ENCODE results near the gene TSEN15. TPM values are rescaled to one million over a fixed set of nuclear protein-coding genes. Genes with fewer than 3 reads are reported as not detected.

The TSEN15 gene
- total RNA-seq, result 10 to 100 TPM; 17.1 to 23.1 TPM

DNA sequence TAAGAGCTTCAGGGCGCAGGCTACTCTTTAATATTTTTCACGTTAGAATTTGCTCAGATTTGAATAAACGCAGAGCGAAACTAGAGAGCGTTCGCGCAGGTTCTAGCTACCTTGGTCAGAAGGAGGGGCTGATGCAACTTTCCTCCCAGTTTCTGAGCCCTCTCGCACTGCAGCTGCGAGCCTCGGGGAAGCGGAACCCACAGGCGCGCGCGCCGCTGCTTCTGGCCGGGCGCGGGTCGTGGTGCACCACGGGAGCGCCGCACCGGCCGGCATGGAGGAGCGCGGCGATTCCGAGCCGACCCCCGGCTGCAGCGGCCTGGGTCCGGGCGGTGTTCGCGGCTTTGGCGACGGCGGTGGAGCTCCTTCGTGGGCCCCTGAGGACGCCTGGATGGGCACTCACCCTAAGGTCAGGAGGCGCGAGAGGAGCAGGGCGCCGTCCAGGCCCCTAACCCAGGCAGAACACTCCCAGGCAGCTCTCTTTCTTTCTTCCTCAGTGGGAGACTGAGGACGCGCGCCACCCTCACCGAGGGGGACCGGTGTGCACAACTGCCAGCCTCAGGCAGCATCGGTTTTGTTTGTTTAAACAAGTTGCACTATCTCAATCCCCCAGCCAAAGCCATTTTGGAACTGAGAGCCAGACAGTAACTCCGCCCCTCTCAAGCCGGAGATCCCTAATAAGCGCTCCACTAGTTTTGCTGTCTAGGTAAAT, at the start of gene TSEN15:
Gene TSEN15 (plus strand): TSS at position 246 of the 709 bp plus-strand sequence. CDS start 26 bp downstream, at position 272.
- Histone ChIP-seq H3K36me3 (replicated peaks in 1 of 2; ENCODE audit: insufficient read depth in 1 of 2, low read depth in 2 of 2) (no peaks in the 10 kb centered on the region), H3K27me3 (no peaks in the 10 kb centered on the region), H3K4me3 (peak within 1 kb of the TSS; percentile 79 to 84), H3K4me1 (peaks cover 22% of the 10 kb centered on the region), H3K27ac (peak within 1 kb of the TSS; percentile 67 to 91 (median 82)), H3K9me3 (no peaks in the 10 kb centered on the region)
- TF ChIP-seq, protein P1, sequence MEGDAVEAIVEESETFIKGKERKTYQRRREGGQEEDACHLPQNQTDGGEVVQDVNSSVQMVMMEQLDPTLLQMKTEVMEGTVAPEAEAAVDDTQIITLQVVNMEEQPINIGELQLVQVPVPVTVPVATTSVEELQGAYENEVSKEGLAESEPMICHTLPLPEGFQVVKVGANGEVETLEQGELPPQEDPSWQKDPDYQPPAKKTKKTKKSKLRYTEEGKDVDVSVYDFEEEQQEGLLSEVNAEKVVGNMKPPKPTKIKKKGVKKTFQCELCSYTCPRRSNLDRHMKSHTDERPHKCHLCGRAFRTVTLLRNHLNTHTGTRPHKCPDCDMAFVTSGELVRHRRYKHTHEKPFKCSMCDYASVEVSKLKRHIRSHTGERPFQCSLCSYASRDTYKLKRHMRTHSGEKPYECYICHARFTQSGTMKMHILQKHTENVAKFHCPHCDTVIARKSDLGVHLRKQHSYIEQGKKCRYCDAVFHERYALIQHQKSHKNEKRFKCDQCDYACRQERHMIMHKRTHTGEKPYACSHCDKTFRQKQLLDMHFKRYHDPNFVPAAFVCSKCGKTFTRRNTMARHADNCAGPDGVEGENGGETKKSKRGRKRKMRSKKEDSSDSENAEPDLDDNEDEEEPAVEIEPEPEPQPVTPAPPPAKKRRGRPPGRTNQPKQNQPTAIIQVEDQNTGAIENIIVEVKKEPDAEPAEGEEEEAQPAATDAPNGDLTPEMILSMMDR (IDR thresholded peaks at IDR 0.05), result peak in 1 of 7 experiments; percentile 9
- TF ChIP-seq POLR2A (IDR thresholded peaks at IDR 0.05), result peak; percentile 62 to 82 (median 73)
- ATAC-seq, result peak; percentile 99
- intact Hi-C loops (cut with DNase I), result no loop called here
- WGBS, 2 donors, result 0% methylated on average over 17 to 45 of the region's 54 CpGs
- peak; percentile 81 to 88 (median 84) for DNase-seq

DNA sequence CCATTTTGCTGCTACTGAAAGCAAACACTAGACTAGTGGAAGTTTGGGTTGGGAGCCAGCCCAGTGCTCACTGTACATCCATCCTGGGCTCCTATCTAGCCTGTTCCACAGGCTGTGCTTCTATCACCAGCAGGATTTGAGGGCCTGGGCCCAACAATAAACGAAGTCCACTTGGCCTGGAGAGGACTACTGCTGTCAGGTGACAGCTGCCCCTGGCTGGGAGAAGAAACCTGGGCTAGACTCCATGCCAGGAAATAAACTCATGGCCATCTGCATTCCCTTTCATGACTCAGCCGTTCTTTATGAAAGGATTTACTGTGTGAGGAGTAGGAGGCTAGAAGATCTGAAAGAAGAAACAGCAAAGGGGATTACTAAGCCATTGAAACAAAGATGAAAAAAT, 49.5 kb upstream of the TSEN15 start:
- ATAC-seq, result peak; percentile 98
- peaks cover 10% of the 10 kb centered on the region for H3K4me1 ChIP-seq
- TF ChIP-seq, protein P1 (IDR thresholded peaks at IDR 0.05), result no peak
- no peak for TF ChIP-seq POLR2A (IDR thresholded peaks at IDR 0.05)
- no peaks in the 10 kb centered on the region for H3K9me3 ChIP-seq
- H3K27me3 ChIP-seq, result no peaks in the 10 kb centered on the region
- intact Hi-C loops (cut with DNase I), result no loop called here
- peak; percentile 55 to 72 (median 62) for DNase-seq
- peak overlapping the region in 3 of 4 donors; percentile 24 to 71 (median 49) for H3K27ac ChIP-seq
- WGBS, 2 donors, result 11% methylated on average over 2 of the region's 2 CpGs
- no peak overlapping the region for H3K4me3 ChIP-seq
- no peaks in the 10 kb centered on the region for H3K36me3 ChIP-seq (replicated peaks in 1 of 2; ENCODE audit: insufficient read depth in 1 of 2, low read depth in 2 of 2)

- Histone ChIP-seq H3K4me1 (peaks cover 10% of the 10 kb centered on the region), H3K4me3 (no peak overlapping the region), H3K9me3 (no peaks in the 10 kb centered on the region), H3K27me3 (no peaks in the 10 kb centered on the region), H3K36me3 (replicated peaks in 1 of 2; ENCODE audit: insufficient read depth in 1 of 2, low read depth in 2 of 2) (no peaks in the 10 kb centered on the region), H3K27ac (no peak overlapping the region)
- no peak for TF ChIP-seq POLR2A (IDR thresholded peaks at IDR 0.05)
- TF ChIP-seq, protein P1 (IDR thresholded peaks at IDR 0.05), result no peak
- intact Hi-C loops (cut with DNase I), result no loop called here
- ATAC-seq (no peak), DNase-seq (no peak)
- WGBS, 2 donors, result 96 to 98% methylated on average over 4 of the region's 4 CpGs
These were observed 46.6 kb upstream of the TSEN15 start for GRCh38 chr1:184004935-184005334.

DNA sequence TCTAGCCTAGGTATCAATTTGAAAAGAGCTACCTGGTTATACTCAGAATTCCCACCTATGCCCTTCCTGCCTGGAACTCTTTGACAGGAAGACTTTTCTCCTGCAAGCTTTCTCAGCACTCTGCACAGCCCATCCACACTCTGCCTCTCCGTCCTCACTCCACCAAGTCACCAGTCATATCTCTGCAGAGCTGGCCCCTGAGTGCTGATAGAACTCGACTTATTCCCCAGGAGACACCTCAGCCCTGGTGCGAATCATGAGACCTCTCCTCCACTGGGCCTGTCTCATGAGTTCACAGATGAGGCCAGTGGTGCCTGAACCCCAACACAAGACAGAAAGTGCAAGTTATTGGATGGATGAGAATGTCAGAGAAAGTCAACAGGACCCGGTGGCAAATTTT, 46.0 kb upstream of the TSEN15 start:
- TF ChIP-seq, protein P1 (IDR thresholded peaks at IDR 0.05), result no peak
- no peak for TF ChIP-seq POLR2A (IDR thresholded peaks at IDR 0.05)

DNA sequence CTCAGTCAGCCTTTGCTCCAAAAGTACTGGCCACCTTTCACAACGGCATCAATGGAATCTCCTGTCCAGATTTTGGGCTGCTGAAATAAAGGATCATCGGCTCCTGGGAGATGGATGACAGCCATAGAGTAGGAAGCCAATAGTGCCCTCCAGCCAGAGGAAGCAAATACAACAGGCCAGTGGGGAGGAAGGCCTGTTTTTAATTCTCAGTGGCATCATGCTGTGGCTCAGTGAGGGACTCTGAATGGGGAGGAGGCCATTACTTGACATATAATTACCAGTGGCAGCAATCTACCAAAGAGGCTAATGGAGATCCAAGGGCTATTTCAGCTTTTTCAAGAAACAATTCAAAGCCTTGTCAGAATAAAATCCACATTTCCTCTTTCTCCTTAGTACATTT, 40.7 kb upstream of the TSEN15 start:
- Histone ChIP-seq H3K9me3 (no peaks in the 10 kb centered on the region), H3K27ac (no peak overlapping the region), H3K36me3 (replicated peaks in 1 of 2; ENCODE audit: insufficient read depth in 1 of 2, low read depth in 2 of 2) (no peaks in the 10 kb centered on the region), H3K4me1 (no peaks in the 10 kb centered on the region), H3K4me3 (no peak overlapping the region), H3K27me3 (no peaks in the 10 kb centered on the region)
- 82 to 85% methylated on average over 2 of the region's 2 CpGs for WGBS, 2 donors
- ATAC-seq, result no peak
- TF ChIP-seq, protein P1 (IDR thresholded peaks at IDR 0.05), result no peak
- no peak for TF ChIP-seq POLR2A (IDR thresholded peaks at IDR 0.05)
- DNase-seq, result no peak
- intact Hi-C loops (cut with DNase I), result no loop called here

More for the DNA sequence above, 46.0 kb upstream of the TSEN15 start:
- intact Hi-C loops (cut with DNase I), result no loop called here
- Histone ChIP-seq H3K4me1 (peaks cover 10% of the 10 kb centered on the region), H3K36me3 (replicated peaks in 1 of 2; ENCODE audit: insufficient read depth in 1 of 2, low read depth in 2 of 2) (no peaks in the 10 kb centered on the region), H3K27ac (no peak overlapping the region), H3K27me3 (no peaks in the 10 kb centered on the region), H3K9me3 (no peaks in the 10 kb centered on the region), H3K4me3 (no peak overlapping the region)
- no peak for ATAC-seq
- no peak for DNase-seq
- 77 to 92% methylated on average over 4 of the region's 4 CpGs for WGBS, 2 donors

Data from body of pancreas (tissue), 4 donors.